Peyer's patch (tissue), 4 donors: Measurements from ENCODE around the gene CRIM1.

Experiments used
- CTCF ChIP-seq, 6 experiments: fragments of 450-650 bp in 4 of 6; fragments of 200-600 bp in 2 of 6; sonication (generic) in 1 of 6; IDR thresholded peaks; one replicate each; pipeline ENCODE4 v1.5.1; 2017 to 2019; ENCODE audit warnings: antibody characterized with exemption in 6 of 6, mild to moderate bottlenecking in 3 of 6, moderate library complexity in 1 of 6
- POLR2A ChIP-seq, 2 donors: fragments of 450-650 bp; IDR thresholded peaks; one replicate each; pipeline ENCODE4 v1.5.1; 2017; ENCODE audit warnings: antibody characterized with exemption in 2 of 2, mild to moderate bottlenecking in 2 of 2, moderate library complexity in 2 of 2

GRCh38 chr2:36406296-36406695 lies 50.7 kb downstream of the CRIM1 start:
- no peak for TF ChIP-seq CTCF (IDR thresholded peaks at IDR 0.05)
- no peak for TF ChIP-seq POLR2A (IDR thresholded peaks at IDR 0.05)
